HG03159 (cell line): ENCODE measurements around the gene RAB3IL1.

Source experiments
- ATAC-seq: cut with Tn5 transposase; IDR thresholded peaks from one replicate; pipeline ENCODE4 v1.9.1; 2021; ENCODE audit warnings: mild to moderate bottlenecking, moderate library complexity; ENCODE audit not compliant: unreplicated experiment

The RAB3IL1 gene

DNA sequence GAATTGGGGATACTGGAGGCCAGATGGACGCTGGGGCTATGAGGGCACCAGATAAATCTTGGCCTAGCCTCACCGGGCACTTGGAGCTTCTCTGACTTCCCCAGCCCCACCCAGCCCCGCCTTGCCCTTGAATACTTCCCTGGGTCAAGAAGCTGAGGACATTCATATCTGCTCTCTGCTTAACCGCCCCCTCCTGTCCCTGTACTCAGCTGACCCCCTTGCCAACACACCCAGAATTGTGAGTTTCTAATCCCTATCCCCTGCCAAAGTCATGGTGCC, 48.0 kb downstream of the RAB3IL1 start:
- no peak for ATAC-seq

DNA sequence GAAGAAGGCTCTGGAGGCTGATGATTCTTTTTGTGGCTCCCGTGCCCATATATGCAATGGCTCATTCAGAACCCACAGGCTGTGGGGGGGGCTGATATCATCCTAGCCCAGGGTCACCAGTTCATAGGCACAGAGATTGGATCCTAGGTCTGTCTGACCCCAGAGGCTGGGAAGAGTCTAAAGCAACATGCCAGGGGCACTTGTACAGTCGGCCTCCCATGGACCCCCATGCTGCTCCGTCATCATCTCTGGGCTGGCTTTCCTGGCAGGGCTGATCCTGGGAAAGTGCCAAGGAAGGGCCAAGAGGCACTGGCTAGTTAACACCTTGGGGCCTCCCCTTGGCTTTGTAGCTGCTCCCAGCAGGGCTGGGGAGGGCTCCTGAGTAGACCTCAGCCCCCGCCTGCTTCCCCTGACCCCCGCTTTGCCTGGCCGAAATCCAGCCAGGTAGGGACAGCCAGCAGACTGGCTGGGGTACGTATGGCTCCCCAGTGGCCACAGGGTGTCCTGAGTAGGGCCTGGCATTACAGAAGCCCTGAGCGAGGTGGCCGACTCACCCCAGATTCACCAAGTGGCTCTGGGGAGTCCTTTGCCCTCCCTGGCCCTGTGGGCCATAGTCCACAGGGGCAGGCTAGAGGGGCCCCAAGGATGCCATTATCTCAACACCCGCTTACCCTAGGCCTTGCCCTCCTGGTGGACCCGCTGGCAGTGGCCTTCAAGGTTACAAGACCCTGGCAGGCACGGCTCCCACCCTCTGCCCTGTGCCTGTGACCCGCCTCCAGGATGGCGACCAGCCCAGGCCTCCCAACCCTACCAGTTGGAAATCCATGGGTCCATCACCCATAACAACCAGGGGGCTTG, 48.6 kb downstream of the RAB3IL1 start:
- no peak for ATAC-seq

DNA sequence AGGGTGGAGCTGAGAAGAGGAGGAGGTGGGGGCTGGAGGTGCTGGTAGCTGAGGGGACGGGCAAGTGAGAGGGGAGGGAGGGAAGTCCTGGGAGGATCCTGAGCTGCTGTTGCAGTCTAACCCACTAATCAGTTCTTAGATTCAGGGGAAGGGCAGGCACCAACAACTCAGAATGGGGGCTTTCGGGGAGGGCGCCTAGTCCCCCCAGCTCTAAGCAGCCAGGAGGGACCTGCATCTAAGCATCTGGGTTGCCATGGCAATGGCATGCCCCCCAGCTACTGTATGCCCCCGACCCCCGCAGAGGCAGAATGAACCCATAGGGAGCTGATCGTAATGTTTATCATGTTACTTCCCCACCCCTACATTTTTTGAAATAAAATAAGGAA, 50.4 kb downstream of the RAB3IL1 start:
- ATAC-seq: no peak

DNA sequence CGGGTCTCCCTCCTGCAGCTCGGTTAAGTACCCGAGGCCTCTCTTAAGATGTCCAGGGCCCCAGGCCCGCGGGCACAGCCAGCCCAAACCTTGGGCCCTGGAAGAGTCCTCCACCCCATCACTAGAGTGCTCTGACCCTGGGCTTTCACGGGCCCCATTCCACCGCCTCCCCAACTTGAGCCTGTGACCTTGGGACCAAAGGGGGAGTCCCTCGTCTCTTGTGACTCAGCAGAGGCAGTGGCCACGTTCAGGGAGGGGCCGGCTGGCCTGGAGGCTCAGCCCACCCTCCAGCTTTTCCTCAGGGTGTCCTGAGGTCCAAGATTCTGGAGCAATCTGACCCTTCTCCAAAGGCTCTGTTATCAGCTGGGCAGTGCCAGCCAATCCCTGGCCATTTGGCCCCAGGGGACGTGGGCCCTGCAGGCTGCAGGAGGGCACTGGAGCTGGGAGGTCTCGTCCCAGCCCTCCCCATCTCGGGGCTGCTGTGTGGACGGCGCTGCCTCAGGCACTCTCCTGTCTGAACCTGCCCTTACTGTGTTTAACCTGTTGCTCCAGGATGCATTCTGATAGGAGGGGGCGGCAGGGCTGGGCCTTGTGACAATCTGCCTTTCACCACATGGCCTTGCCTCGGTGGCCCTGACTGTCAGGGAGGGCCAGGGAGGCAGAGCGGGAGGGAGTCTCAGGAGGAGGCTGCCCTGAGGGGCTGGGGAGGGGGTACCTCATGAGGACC, 51.0 kb downstream of the RAB3IL1 start:
- no peak for ATAC-seq

DNA sequence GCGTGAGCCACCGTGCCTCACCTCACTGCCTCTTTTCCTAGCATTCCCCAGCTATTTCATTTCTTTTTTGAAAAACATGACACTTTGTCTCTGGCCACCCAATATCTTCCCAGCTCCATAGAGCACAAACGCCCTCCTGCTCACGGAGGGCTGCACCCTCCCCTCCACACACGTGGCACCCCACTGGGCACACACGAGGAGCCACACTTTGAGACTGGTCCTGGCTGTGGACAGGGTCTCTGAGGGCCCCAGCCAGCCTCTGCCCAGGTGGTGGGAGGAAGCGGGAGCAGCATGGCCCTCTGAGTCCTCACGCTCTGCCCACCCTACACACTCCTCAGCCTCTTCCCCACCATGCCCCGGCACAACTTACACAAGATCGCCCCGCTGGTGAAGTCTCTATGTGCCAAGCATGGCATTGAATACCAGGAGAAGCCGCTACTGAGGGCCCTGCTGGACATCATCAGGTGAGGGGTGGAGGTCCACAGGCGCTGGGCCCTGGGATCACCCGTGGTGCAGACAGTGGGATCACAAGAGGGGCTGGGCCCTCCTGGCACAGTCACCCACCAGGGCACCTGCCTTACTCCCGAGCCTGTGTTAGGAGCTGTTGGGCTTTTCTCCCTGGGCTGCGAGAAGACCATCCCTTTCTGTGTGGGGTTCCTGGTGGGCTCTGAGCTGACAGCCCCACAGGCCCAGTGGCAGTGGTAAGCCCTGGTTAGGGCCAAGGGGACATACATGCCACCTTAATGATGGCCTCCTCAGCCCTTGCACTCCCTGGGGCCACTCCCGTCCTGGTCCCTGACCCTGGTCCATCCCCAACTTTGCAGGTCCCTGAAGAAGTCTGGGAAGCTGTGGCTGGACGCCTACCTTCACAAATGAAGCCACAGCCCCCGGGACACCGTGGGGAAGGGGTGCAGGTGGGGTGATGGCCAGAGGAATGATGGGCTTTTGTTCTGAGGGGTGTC, 52.3 kb downstream of the RAB3IL1 start:
- ATAC-seq: no peak

DNA sequence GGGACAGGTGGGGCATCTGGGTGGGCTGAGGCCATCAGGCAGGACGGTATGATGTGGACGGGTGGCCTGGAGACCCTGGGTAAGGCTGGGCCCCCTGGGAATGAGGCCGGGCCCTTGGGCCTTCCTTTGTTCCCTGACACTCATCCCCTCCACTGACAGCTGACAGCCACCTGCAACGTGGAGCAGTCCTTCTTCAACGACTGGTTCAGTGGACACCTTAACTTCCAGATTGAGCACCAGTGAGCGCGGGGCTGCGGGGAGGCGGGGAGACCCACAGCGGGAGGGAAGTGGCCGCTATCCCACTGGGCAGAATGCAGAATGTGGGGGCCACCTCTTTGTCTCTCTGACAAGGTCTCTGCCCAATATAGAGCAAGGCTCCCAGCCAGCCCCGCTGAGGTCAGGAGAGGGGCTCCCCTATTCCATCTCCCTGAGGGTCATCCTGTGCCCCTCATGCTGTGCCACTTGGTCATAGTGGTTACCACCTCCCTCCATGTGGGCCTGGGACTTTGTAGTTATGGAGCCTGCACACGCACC, 53.8 kb downstream of the RAB3IL1 start:
- no peak for ATAC-seq

DNA sequence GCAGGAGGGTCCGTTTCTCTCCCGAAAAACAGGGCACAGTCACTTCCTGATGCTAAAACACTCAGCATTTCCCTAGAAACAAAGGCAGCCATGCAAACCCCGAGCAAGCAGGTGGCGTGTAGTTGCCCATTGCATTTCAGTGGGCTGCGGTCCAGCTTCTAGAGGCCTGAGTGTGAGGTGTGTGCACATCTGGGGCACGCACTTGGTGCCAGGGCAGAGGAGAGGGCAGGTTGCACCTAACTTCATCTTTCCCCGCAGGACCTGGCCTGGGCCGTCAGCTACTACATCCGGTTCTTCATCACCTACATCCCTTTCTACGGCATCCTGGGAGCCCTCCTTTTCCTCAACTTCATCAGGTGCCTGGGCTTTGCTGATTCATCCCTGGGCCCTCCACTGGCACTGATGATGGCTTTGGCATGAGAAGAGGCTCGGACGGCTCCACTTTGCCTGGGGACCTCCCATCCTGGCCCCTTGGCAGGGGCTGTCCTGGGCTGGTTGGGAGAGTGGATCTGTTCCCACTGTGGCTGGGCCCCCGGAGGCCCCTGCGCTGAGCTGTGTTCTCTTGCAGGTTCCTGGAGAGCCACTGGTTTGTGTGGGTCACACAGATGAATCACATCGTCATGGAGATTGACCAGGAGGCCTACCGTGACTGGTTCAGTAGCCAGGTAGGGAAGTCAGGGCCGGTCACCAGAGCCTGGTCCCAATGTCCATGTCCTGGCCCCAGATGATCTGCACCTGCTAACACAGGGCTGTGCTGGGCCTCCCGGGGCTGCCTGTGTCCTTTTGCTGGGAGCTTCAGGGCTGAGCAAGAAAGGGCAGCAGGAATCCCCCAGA, 54.4 kb downstream of the RAB3IL1 start:
- no peak for ATAC-seq

DNA sequence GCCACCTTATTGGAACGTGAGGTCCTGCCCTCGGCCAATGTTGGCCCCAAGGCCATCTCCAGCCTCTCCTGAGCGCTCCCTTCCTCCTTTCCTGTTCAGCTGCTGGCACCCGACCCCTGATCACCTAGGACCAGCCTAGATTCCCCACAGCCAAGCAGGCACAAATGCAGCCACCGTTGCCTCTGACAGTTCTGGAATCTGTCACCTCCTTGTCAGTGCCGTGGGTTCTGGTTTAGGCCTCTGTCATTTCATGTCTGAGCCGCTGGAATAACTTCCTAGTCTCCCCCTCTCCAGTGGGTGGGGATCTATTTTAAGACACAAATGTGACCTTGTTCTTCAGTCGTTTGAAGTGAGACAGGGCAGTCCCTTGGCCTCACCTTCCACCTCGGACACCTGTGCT, 55.7 kb downstream of the RAB3IL1 start:
- no peak for ATAC-seq

DNA sequence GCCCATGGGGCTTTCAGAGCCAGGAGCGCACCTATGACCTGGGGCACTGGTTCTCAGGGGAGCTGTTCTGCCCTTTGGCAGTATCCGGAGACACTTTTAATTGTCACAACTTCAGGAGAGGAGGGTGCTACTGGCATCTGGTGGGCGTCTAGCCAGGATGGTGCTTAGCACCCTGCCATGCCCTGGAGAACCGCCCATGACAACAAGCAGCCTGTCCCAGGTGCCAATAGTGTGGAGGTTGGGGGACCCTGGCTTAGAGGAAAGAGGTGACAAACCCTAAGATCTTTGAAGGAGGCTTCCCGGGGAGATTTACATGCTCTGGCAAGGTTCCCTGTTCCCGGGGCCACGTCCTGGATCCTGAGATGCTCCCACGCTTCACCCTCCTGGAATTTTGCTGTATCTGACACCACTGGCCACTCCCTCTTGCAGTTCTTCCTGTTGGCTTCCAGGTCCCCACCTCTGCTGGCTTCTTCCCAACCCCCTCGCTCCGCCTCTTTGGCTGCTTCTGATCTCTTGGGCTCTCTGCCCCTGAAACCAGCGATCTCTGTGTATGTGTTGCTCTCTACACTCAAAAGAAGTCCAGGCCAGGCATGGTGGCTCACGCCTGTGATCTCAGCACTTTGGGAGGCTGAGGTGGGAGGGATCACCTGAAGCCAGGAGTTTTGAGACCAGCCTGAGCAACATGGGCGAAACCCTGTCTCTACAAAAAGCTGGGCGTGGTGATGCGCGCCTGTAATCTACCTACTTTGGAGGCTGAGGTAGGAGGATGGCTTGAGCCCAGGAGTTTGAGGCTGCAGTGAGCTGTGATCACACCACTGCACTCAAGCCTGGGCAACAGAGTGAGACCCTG, 57.1 kb downstream of the RAB3IL1 start:
- no peak for ATAC-seq

DNA sequence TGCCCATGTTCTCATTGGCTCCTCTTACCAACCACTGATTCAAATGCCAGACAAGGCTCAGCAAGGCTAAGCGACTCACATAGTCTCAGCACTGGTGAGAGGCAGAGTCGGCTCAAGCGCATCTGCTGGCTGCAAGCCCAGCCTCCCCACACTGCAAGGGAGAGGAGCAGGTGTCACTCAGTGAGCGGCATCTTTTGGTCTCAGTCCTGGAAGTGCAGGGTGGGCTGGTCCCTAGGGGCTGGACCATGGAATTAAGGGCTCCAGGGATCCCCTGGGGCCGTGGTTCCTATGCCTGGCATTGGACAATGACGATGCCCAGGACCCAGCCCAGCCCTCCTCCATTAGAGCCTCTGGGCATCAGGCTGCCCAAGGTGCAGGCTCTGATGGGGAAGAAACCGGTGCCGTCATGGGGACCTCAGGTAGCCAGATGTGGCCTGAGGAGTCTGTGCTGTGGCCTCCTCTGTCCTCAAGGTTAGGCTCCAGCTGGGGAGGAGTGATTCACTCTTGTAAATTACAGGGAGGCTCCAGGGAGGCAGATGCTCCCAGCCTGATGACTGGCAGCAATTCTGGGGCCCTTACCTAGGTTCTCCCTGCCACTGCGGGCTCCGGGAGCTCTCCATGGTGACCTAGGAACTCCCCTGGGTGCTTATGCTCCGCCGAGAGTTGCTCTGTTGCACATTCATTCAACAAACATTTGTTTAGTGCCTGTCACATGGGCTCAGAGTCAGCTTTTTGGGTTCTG, 61.3 kb downstream of the RAB3IL1 start:
- no peak for ATAC-seq

DNA sequence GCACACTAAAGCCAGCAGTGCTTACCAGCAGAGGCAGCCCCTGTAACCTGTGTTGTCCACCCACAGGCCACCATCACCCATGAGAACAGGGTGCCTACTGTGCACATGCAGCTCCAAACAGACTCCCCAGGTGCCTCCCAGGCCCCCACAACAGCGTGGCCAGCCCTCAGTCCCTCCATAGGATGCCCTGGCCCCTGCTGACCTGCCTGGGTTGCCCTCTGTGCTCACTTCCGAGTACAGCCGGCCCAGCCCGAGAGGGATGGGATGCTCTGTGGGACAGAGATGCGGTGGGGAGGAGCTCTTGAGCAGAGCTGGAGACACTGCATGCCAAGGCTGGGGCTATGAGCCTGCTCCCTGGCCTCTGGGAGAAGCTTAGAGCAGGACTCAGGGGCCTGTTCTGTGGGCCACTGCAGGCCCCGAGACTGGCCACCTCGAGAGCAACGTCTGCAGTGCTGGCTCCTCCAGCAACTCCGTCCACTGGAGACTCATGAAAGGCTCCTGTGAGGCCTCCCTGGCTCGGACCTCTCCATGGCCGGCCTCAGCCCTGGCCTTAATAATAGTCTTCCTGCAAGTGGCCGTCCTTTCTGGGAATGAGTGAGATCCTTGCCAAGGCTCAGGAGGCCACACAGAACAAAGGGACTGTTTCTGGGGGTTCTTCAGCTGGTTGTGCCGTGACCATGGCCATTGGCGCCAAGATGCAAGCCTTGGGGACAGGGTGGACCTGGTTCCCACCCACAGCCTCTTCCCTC, 62.2 kb downstream of the RAB3IL1 start:
- ATAC-seq: no peak

DNA sequence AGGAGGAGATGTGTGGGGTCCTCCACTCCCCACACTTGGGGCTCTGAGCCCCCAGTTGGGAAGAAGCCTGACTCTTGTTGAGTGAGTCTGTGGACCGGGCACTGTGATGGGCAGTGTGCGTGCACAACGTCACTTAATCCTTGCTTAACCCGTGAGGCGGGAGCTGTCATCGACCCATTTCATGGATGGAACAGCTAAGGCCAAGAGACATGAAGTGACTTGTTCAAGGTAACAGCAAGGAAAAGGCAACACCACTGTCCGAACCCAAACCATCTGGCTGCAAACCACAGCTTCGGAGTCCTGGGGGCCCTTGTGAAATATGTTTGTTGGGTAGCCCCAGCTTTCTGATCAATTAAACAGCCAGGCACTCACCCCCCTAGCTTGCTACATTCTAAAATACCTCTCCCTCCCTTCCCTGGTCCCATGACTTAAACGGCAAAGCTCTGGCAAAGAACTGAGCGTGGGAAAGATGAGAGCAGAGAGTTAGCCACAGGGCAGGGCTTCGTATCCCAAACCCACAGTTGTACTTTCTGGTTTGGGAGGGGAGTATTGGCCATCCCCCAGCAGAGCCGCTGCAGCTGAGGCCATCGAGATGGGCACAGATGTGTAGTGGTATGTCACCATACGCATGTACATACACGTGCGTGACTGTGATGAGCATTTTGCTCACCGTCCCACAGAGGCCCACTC, 63.0 kb downstream of the RAB3IL1 start:
- ATAC-seq: no peak

DNA sequence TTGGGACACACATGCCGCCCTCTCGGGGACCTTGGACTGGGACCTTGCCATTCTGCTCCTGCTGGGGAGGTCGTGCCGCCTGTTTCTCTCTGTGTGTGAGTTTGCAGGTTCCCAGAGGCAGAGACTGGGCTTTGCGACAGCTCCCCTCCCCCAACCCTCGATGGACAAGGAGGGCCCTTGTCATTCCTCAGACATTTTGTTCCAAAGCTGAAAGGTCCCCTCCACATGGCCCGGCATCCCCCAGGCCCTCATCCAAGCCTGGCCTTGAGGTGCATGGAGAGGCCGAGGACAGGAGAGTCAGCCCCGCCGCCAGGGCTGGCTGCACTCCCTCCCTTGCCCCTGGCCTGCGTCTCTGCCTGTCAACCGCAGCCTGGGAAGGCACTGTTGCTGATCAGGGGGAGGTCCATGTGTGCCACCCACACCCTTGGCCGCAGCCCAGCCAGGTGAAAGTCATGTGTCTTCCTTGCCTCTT, 63.6 kb downstream of the RAB3IL1 start:
- no peak for ATAC-seq

DNA sequence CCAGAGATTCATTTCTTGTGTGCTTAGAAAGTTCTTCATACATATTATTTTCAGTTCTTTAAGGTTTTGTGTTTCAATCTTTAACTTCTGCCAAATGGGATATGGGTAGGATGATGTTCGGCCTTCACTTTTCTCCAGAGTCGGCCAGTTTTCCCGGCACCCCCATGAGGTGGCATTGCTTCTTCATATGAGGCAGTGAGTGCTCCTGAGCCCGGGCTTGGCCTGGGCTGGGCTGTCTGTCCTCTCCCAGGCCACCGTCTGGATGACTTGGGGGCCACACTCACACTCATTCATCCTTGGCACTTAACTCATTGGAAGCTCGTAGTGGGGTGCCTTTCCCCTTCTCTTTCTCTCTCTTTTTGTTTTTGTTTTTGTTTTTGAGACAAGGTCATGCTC, 65.5 kb downstream of the RAB3IL1 start:
- no peak for ATAC-seq

DNA sequence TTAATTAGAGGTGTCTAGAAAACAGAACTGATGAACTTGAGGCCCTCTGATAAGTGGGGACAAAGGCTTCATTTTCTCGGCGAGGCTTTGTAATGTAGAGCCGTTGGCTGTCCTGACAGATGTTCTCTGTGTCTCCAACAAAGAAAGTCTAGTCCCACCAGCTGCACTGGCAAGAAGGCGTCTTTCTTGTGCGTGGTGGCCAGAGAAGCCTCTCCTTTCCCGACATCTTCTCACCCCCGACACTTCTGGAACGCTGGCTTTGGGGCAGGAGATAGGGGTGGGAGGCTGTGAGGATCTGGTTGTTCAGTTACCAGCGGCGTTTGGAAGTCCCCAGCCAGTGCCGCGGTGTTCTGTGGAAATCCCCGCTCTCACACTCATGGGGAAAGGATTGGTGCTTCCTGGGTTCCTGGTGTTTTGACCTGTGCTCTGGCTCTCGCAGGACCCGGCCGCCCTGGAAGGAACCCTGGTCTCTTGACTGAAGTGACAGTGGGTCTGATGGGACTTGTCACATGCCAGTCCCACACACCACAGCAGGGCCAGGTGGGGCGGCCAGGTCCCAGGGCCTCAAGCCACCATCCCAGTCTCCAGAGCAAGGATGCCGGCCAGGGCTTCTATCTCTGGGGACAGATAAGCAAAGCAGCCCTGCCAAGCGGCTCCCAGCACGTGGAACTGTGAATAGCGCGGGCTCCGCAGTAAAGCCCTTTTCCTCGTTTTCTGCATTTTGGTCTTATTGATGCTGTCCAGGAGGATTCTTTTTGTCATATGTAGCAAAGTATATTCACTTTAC, 66.1 kb downstream of the RAB3IL1 start:
- ATAC-seq: no peak

DNA sequence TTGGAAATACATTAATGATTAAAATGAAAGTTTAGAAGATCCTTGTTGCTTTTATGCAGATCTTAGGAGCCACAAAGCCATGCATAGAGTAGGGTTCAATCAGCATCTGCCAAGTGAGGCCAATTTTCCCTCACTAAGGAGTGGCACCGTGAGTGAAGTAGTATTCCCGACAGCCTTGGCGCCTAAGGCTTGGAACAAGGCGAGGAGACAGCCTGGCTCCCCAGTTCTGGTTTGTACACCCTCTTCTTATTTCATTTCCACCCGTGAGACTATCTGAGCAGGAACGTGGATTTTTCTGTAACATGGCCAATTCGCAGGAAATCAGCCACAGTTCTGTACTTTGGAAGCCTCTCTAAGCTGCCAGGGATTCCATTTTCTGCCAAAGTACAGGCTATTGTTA, 66.7 kb downstream of the RAB3IL1 start:
- no peak for ATAC-seq

DNA sequence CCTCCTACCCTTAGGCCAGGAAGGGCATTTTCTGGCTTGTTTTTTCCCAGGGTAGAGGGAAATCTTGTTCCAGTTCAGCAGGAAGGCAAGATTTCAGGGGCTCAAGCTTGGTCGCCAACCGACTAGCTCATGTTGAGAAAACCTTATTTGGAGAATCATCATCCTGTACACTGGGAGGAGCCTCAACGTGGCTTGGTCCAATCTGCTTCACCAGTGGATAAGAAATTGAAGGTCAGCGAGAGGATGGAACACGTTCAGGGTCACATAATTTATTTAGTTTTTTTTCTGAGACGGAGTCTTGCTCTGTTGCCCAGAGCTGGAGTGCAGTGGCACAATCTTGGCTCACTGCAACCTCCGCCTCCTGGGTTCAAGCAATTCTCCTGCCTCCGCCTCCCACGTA, 68.7 kb downstream of the RAB3IL1 start:
- ATAC-seq: no peak
